A673 (cell line): ENCODE measurements around the gene AFAP1. TPM values are rescaled to one million over a fixed set of nuclear protein-coding genes. Genes with fewer than 3 reads are reported as not detected.

Experiments used
- BruUV-seq: library from RNA; stranded (reverse); fragments of 400-500 nt; replicated peaks from 2 replicates; lab custom pipeline; 2021; lab: Mats Ljungman, UMichigan
- CTCF ChIA-PET: fragments of 300-600 bp; sonication (Branson Sonifier 250); formaldehyde crosslinking; loops from one replicate; lab custom pipeline; 2022; ENCODE audit warnings: antibody characterized with exemption; lab: Charles Lee
- POLR2A ChIA-PET: fragments of 300-600 bp; sonication (Branson Sonifier 250); formaldehyde crosslinking; loops from one replicate; lab custom pipeline; 2022; ENCODE audit warnings: antibody characterized with exemption; ENCODE audit not compliant: low non-redundant PET; lab: Charles Lee
- DNase-seq: peaks from one replicate; pipeline ENCODE4 v3.0.0-alpha.2; 2015; ENCODE audit warnings: low spot score
- H3K27ac ChIP-seq: fragments of 200-600 bp; sonication (generic); 2 replicates; pipeline ENCODE4 v1.5.1; 2016; ENCODE audit warnings: mixed run types, low read depth, mild to moderate bottlenecking, mixed read lengths, antibody characterized with exemption, low read length; ENCODE audit not compliant: poor library complexity, severe bottlenecking
- H3K27me3 ChIP-seq: fragments of 200-600 bp; sonication (generic); replicated peaks from 2 replicates; pipeline ENCODE4 v1.6.1; 2017; ENCODE audit warnings: mixed run types, low read depth, mild to moderate bottlenecking, mixed read lengths, antibody characterized with exemption, low read length; ENCODE audit not compliant: insufficient read depth, poor library complexity
- H3K36me3 ChIP-seq: fragments of 200-600 bp; sonication (generic); 2 replicates; pipeline ENCODE4 v1.6.1; 2016; ENCODE audit warnings: mixed run types, mild to moderate bottlenecking, mixed read lengths, antibody characterized with exemption, low read length; ENCODE audit not compliant: insufficient read depth, poor library complexity, severe bottlenecking
- H3K4me1 ChIP-seq: fragments of 200-600 bp; sonication (generic); 2 replicates; pipeline ENCODE4 v1.6.1; 2017; ENCODE audit warnings: mixed run types, mild to moderate bottlenecking, mixed read lengths, antibody characterized with exemption, low read length; ENCODE audit not compliant: insufficient read depth, poor library complexity, severe bottlenecking
- H3K4me3 ChIP-seq: fragments of 200-600 bp; sonication (generic); 2 replicates; pipeline ENCODE4 v1.5.1; 2016; ENCODE audit warnings: low read depth, mixed run types, mild to moderate bottlenecking, mixed read lengths, low read length; ENCODE audit not compliant: poor library complexity, severe bottlenecking
- H3K9me3 ChIP-seq: fragments of 200-600 bp; sonication (generic); 2 replicates; pipeline ENCODE4 v1.6.1; 2016; ENCODE audit warnings: mixed run types, low read depth, mild to moderate bottlenecking, mixed read lengths, antibody characterized with exemption, low read length; ENCODE audit not compliant: poor library complexity, severe bottlenecking
- CTCF ChIP-seq: fragments of 300-800, 200-600 bp; sonication (generic); conservative IDR thresholded peaks from 2 replicates; pipeline ENCODE4 v1.5.1; 2017; ENCODE audit warnings: low read depth, mild to moderate bottlenecking, antibody characterized with exemption, low read length, moderate library complexity, mixed read lengths
- EZH2 ChIP-seq: fragments of 200-600 bp; sonication (generic); IDR thresholded peaks from 2 replicates; pipeline ENCODE4 v1.6.1; 2017; ENCODE audit warnings: borderline replicate concordance, low read depth, mild to moderate bottlenecking, mixed read lengths, antibody characterized with exemption, low read length; ENCODE audit not compliant: poor library complexity, severe bottlenecking
- intact Hi-C: fragments of 100-400 bp; cut with micrococcal nuclease; formaldehyde crosslinking; loops from one replicate; pipeline ENCODE4 v1.10.0; 2022; ENCODE audit not compliant: unreplicated experiment
- total RNA-seq: library from RNA; stranded (reverse); gene quantifications from 2 replicates; pipeline ENCODE4 v1.2.3, GENCODE V29; 2021

AFAP1 gene
- total RNA-seq, 1 experiment from 2014 or later = 42.6 TPM

- intact Hi-C loops = no loop called here
- no peak for DNase-seq
- Histone ChIP-seq H3K4me3 (no peak overlapping the region), H3K4me1 (peaks cover 26% of the 10 kb centered on the region), H3K36me3 (no peaks in the 10 kb centered on the region), H3K9me3 (no peaks in the 10 kb centered on the region), H3K27me3 (no peaks in the 10 kb centered on the region), H3K27ac (no peak overlapping the region)
- ChIA-PET POLR2A (no interaction called here), CTCF (no interaction called here)
- BruUV-seq = no TSS peak
- TF ChIP-seq EZH2 = no peak
- no peak for TF ChIP-seq CTCF
Observed at GRCh38 chr4:7786040-7786439, 153.6 kb downstream of the AFAP1 start.

GRCh38 chr4:7785017-7785416 is 154.6 kb downstream of the AFAP1 start:
- ChIA-PET CTCF (no interaction called here), POLR2A (interaction anchor here (0.6 kb wide), 1 partner anchor 119 kb away, joined by 6 read pairs; no protein-coding TSS in a partner anchor)
- peak overlapping the region; percentile 31 for H3K27ac ChIP-seq
- H3K4me1 ChIP-seq = peaks cover 36% of the 10 kb centered on the region
- H3K36me3 ChIP-seq = no peaks in the 10 kb centered on the region
- no peaks in the 10 kb centered on the region for H3K27me3 ChIP-seq
- intact Hi-C loops = no loop called here
- DNase-seq = peak; percentile 48
- no peaks in the 10 kb centered on the region for H3K9me3 ChIP-seq
- no TSS peak for BruUV-seq
- TF ChIP-seq EZH2 (no peak), CTCF (no peak)
- no peak overlapping the region for H3K4me3 ChIP-seq

GRCh38 chr4:7784131-7784870 is 155.4 kb downstream of the AFAP1 start:
- intact Hi-C loops = no loop called here
- Histone ChIP-seq H3K27me3 (no peaks in the 10 kb centered on the region), H3K36me3 (no peaks in the 10 kb centered on the region), H3K27ac (peak overlapping the region; percentile 31), H3K4me3 (no peak overlapping the region), H3K9me3 (no peaks in the 10 kb centered on the region), H3K4me1 (peaks cover 43% of the 10 kb centered on the region)
- ChIA-PET POLR2A (no interaction called here), CTCF (no interaction called here)
- TF ChIP-seq CTCF = no peak
- DNase-seq = no peak
- no TSS peak for BruUV-seq
